AG04449 (cell line): ENCODE data around the gene ELP5.

ENCODE experiments used
- CTCF ChIA-PET: fragments of 350-600 bp; formaldehyde crosslinking; extraction: SDS; loops from one replicate; lab custom pipeline; 2021; ENCODE audit warnings: antibody characterized with exemption; lab: Yijun Ruan, JAX
- POLR2A ChIA-PET: fragments of 400-600, 350-600 bp; formaldehyde crosslinking; extraction: SDS; loops from one replicate; lab custom pipeline; 2020; ENCODE audit warnings: antibody characterized with exemption, inconsistent platforms; lab: Yijun Ruan, JAX
- DNase-seq: peaks from one replicate; pipeline ENCODE4 v3.0.0-alpha.2; 2010; ENCODE audit warnings: low read depth, low spot score
- H3K4me3 ChIP-seq: 2 replicates; pipeline ENCODE4 v1.5.1; 2011; ENCODE audit warnings: low read depth, mild to moderate bottlenecking, control low read depth, low read length
- CTCF ChIP-seq: IDR thresholded peaks from one replicate; pipeline ENCODE4 v1.5.1; 2011; ENCODE audit warnings: mild to moderate bottlenecking, moderate library complexity, low read length, control low read depth, inconsistent platforms; ENCODE audit not compliant: insufficient read depth; ENCODE audit errors: missing control alignments

The ELP5 gene

GRCh38 chr17:7224110-7224509 is 27.9 kb upstream of the ELP5 start:
- H3K4me3 ChIP-seq = no peak overlapping the region
- TF ChIP-seq CTCF = no peak
- DNase-seq = no peak
- ChIA-PET POLR2A (interaction anchor here (6.6 kb wide), 1 partner anchor 9 kb away, joined by 82 read pairs; the partner anchor contains the start of gene DVL2), CTCF (interaction anchor here (0.8 to 1.9 kb wide), 3 partner anchors 8 to 18 kb away, joined by 3 to 4 read pairs (median 4); partner anchors contain the start of gene GABARAP)

- POLR2A ChIA-PET = interaction anchor here (0.7 to 6.6 kb wide), 2 partner anchors 8 to 9 kb away, joined by 4 to 82 read pairs; partner anchors contain the start of gene DVL2
- CTCF ChIA-PET = interaction anchor here (1.3 to 1.9 kb wide), 2 partner anchors 9 to 10 kb away, joined by 4 read pairs; no protein-coding TSS in a partner anchor
- DNase-seq = no peak
- TF ChIP-seq CTCF = no peak
- no peak overlapping the region for H3K4me3 ChIP-seq
These were observed 27.3 kb upstream of the ELP5 start for GRCh38 chr17:7224661-7225111.

GRCh38 chr17:7225711-7226331 is 26.2 kb upstream of the ELP5 start:
- ChIA-PET CTCF (interaction anchor here (1.1 to 1.9 kb wide), 2 partner anchors 12 to 71 kb away, joined by 4 read pairs; no protein-coding TSS in a partner anchor), POLR2A (no interaction called here)
- no peak overlapping the region for H3K4me3 ChIP-seq
- no peak for DNase-seq
- no peak for TF ChIP-seq CTCF

GRCh38 chr17:7226721-7227710 is 25.0 kb upstream of the ELP5 start:
- no peak for DNase-seq
- POLR2A ChIA-PET = no interaction called here
- no peak for TF ChIP-seq CTCF
- H3K4me3 ChIP-seq = no peak overlapping the region
- CTCF ChIA-PET = no interaction called here

GRCh38 chr17:7228920-7229319 is 23.1 kb upstream of the ELP5 start:
- ChIA-PET POLR2A (interaction anchor here (1.0 kb wide), 1 partner anchor 9 kb away, joined by 5 read pairs; the partner anchor contains the start of genes ACADVL and DLG4), CTCF (interaction anchor here (1.5 kb wide), 1 partner anchor 52 kb away, joined by 3 read pairs; no protein-coding TSS in a partner anchor)
- TF ChIP-seq CTCF = no peak
- DNase-seq = no peak
- H3K4me3 ChIP-seq = no peak overlapping the region
